Parathyroid adenoma (tissue), 2 donors: ENCODE data around the gene KCNQ1.

Experiments
- H2AFZ ChIP-seq: fragments of 300-600 bp; sonication (generic); one replicate; pipeline ENCODE4 v1.7.0; 2017; ENCODE audit warnings: antibody characterized with exemption, mild to moderate bottlenecking
- H3K27ac ChIP-seq: fragments of 300-600 bp; sonication (generic); one replicate; pipeline ENCODE4 v1.7.0; 2017
- H3K27me3 ChIP-seq: fragments of 300-600 bp; sonication (generic); one replicate; pipeline ENCODE4 v1.7.0; 2017; ENCODE audit warnings: low read length; ENCODE audit not compliant: control insufficient read depth, insufficient read depth
- H3K36me3 ChIP-seq: fragments of 300-600 bp; sonication (generic); one replicate; pipeline ENCODE4 v1.7.0; 2017; ENCODE audit warnings: low read length; ENCODE audit not compliant: control insufficient read depth, insufficient read depth
- H3K4me1 ChIP-seq: fragments of 300-600 bp; sonication (generic); one replicate; pipeline ENCODE4 v1.7.0; 2017; ENCODE audit warnings: control low read depth
- H3K4me2 ChIP-seq: fragments of 300-600 bp; sonication (generic); one replicate; pipeline ENCODE4 v1.7.0; 2017; ENCODE audit warnings: low read length
- H3K4me3 ChIP-seq: fragments of 300-600 bp; sonication (generic); one replicate; pipeline ENCODE4 v1.7.0; 2017; ENCODE audit warnings: low read depth, low read length
- H3K79me2 ChIP-seq: fragments of 300-600 bp; sonication (generic); one replicate; pipeline ENCODE4 v1.7.0; 2017; ENCODE audit warnings: control low read depth
- H3K9ac ChIP-seq: fragments of 300-600 bp; sonication (generic); one replicate; pipeline ENCODE4 v1.7.0; 2017; ENCODE audit warnings: mild to moderate bottlenecking
- H3K9me3 ChIP-seq: fragments of 300-600 bp; sonication (generic); one replicate; pipeline ENCODE4 v1.7.0; 2017; ENCODE audit warnings: low read length; ENCODE audit not compliant: control insufficient read depth
- TF ChIP-seq, protein P1 (sequence below): fragments of 300-600 bp; sonication (generic); IDR thresholded peaks from one replicate; pipeline ENCODE4 v1.7.0; 2017; ENCODE audit warnings: antibody characterized with exemption, mild to moderate bottlenecking
- donor health status: primary hyperparathyroidism.

Gene KCNQ1

DNA sequence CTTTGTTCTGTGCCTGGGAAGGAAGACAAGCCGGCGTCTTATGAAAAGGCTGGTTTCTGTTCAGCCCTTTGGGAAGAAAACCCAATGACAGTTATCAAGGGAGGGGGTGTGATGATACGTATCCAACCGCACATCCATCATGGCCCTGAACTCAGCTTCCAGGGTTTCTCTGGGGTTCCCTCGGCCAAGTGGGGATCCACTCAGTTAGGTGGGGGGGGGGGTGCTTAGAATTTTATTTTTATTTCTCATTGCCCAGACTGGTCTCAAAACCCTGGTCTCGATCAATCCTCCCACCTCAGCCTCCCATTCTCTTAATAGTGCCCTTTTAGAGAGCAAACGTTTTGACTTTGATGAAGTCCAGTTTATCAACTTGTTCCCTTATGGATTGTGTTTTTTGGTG, 25.7 kb downstream of the KCNQ1 start:
- Histone ChIP-seq H3K4me2 (no peak overlapping the region), H3K4me3 (no peak overlapping the region), H3K4me1 (no peaks in the 10 kb centered on the region), H3K79me2 (peaks cover 2% of the 10 kb centered on the region), H3K27ac (no peak overlapping the region), H3K9ac (no peak overlapping the region), H2AFZ (no peak overlapping the region), H3K27me3 (no peaks in the 10 kb centered on the region), H3K9me3 (no peaks in the 10 kb centered on the region), H3K36me3 (no peaks in the 10 kb centered on the region)
- TF ChIP-seq, protein P1, sequence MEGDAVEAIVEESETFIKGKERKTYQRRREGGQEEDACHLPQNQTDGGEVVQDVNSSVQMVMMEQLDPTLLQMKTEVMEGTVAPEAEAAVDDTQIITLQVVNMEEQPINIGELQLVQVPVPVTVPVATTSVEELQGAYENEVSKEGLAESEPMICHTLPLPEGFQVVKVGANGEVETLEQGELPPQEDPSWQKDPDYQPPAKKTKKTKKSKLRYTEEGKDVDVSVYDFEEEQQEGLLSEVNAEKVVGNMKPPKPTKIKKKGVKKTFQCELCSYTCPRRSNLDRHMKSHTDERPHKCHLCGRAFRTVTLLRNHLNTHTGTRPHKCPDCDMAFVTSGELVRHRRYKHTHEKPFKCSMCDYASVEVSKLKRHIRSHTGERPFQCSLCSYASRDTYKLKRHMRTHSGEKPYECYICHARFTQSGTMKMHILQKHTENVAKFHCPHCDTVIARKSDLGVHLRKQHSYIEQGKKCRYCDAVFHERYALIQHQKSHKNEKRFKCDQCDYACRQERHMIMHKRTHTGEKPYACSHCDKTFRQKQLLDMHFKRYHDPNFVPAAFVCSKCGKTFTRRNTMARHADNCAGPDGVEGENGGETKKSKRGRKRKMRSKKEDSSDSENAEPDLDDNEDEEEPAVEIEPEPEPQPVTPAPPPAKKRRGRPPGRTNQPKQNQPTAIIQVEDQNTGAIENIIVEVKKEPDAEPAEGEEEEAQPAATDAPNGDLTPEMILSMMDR = no peak

DNA sequence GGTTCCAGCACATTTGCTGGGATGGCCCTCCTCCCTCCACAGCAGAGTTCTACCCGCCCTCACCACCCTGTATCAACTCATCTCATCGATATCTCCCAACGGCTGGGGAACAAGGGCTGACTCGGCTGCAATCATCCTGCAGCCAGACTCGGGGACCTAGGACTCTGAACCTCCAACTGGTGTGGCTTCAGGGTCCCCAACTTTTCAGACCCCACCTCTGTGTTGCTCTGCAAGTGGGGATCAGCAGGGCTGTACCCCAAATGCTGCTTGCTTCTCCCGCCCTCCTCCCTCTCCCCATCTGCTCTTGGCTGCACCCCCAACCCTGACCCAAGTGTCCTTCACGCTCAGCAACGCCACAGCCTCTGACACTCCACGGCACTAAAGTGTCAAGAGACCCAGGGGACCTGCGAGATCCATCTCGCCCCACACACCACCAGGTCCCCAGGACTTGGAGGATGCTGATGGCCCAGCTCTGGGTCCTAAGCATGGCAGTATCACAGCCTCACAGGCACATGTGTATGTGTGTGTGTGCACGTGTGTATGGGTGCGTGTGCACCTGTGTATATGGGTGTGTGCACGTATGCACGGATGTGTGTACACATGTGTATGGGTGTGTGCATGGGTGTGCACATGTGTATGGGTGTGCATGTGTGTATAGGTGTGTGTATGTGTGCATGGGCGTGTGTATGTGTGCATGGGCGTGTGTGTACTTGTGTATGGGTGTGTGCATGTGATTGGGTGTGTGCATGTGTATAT, 26.4 kb downstream of the KCNQ1 start:
- Histone ChIP-seq H3K4me2 (no peak overlapping the region), H3K27ac (no peak overlapping the region), H3K9ac (no peak overlapping the region), H3K79me2 (peaks cover 2% of the 10 kb centered on the region), H3K36me3 (no peaks in the 10 kb centered on the region), H2AFZ (no peak overlapping the region), H3K4me3 (no peak overlapping the region), H3K4me1 (no peaks in the 10 kb centered on the region), H3K27me3 (no peaks in the 10 kb centered on the region), H3K9me3 (no peaks in the 10 kb centered on the region)
- TF ChIP-seq, protein P1 = no peak

DNA sequence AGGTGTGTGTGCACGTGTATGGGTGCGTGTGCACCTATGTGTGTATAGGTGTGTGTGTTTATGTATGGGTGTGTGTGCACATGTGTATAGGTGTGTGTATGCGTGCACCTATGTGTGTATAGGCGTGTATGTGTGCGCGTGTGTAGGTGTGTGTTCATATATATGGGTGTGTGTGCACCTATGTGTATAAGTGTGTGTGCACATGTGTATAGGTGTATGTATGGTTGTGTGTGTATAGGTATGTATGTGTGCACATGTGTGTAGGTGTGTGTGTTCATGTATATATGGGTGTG, 26.9 kb downstream of the KCNQ1 start:
- H2AFZ ChIP-seq = no peak overlapping the region
- no peak overlapping the region for H3K27ac ChIP-seq
- H3K4me2 ChIP-seq = no peak overlapping the region
- no peaks in the 10 kb centered on the region for H3K4me1 ChIP-seq
- TF ChIP-seq, protein P1 = no peak
- peaks cover 2% of the 10 kb centered on the region for H3K79me2 ChIP-seq
- no peak overlapping the region for H3K9ac ChIP-seq
- no peaks in the 10 kb centered on the region for H3K9me3 ChIP-seq
- no peaks in the 10 kb centered on the region for H3K27me3 ChIP-seq
- no peaks in the 10 kb centered on the region for H3K36me3 ChIP-seq
- H3K4me3 ChIP-seq = no peak overlapping the region

DNA sequence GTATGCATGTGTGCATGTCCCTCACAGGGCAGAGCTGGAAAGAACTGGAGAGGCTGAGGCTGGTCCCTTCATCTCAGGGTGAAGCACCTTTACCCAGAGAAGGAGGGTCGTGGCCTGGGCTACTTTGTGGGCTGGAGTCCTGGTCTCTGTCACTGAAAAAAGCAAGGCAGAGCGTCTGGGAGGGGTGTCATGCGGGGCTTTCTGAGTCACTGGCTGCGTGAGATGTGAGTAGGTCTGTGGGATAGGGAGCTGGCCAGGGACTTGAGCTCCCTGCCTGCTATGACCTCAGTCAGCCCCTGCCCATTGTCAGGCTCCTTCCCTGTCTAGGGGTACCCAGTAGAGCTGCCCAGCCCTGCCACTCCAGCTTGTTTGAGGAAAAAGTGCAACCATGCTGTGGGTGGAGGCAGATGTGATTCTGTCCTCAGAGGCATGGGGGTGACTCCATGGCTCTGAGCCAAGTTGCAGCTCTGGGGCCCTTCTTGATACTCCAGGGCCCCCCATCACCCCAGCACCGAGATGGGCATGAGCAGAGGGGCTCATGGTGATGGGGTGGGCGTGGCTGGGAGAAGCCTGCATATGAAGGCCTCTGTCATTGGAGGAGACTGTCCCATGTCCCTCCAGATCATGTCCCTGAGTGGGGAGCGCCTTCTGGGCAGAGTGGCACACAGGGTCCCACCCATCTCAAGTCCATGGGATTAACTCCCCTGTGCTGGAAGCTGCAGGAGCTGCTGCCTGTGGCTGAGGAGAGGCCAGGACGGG, 27.8 kb downstream of the KCNQ1 start:
- TF ChIP-seq, protein P1 = no peak

More for the DNA sequence above, 27.8 kb downstream of the KCNQ1 start:
- H3K79me2 ChIP-seq = peaks cover 2% of the 10 kb centered on the region
- H2AFZ ChIP-seq = no peak overlapping the region
- no peaks in the 10 kb centered on the region for H3K27me3 ChIP-seq
- H3K4me3 ChIP-seq = no peak overlapping the region
- no peaks in the 10 kb centered on the region for H3K4me1 ChIP-seq
- H3K9ac ChIP-seq = no peak overlapping the region
- no peaks in the 10 kb centered on the region for H3K9me3 ChIP-seq
- no peaks in the 10 kb centered on the region for H3K36me3 ChIP-seq
- no peak overlapping the region for H3K4me2 ChIP-seq
- H3K27ac ChIP-seq = no peak overlapping the region
